Type B pancreatic cell (in vitro differentiated cells): ENCODE data around the gene MAGEL2. TPM values are rescaled to one million over a fixed set of nuclear protein-coding genes. Genes with fewer than 3 reads are reported as not detected.

Experiments used
- DNase-seq: peaks from one replicate; pipeline ENCODE4 v3.0.0; 2021; ENCODE audit warnings: mixed read lengths; ENCODE audit not compliant: unreplicated experiment; ENCODE audit errors: extremely low spot score
- H3K27ac Mint-ChIP-seq: 2 replicates; pipeline ENCODE4 v1.8.0; 2021; ENCODE audit warnings: mild to moderate bottlenecking, mixed read lengths
- H3K27me3 Mint-ChIP-seq: 2 replicates; pipeline ENCODE4 v1.8.0; 2021; ENCODE audit warnings: mixed read lengths
- H3K36me3 Mint-ChIP-seq: 2 replicates; pipeline ENCODE4 v1.8.0; 2021; ENCODE audit warnings: mixed read lengths
- H3K4me1 Mint-ChIP-seq: one replicate; pipeline ENCODE4 v1.8.0; 2021; ENCODE audit warnings: mixed read lengths; ENCODE audit not compliant: unreplicated experiment
- H3K4me3 Mint-ChIP-seq: 2 replicates; pipeline ENCODE4 v1.8.0; 2021; ENCODE audit warnings: mild to moderate bottlenecking, mixed read lengths
- H3K9me3 Mint-ChIP-seq: 2 replicates; pipeline ENCODE4 v1.8.0; 2021; ENCODE audit warnings: mixed read lengths
- CTCF ChIP-seq: fragments of 200-600 bp; sonication (generic); conservative IDR thresholded peaks from 2 replicates; pipeline ENCODE4 v1.5.0; 2021; ENCODE audit warnings: antibody characterized with exemption, mild to moderate bottlenecking
- total RNA-seq: library from RNA; stranded (reverse); gene quantifications from 2 replicates; pipeline ENCODE4 v1.2.1, GENCODE V29; 2021; ENCODE audit warnings: low replicate concordance

MAGEL2 gene
- total RNA-seq, 1 donor from 2014 or later = 8.2 TPM

- Mint-ChIP-seq H3K4me1 (peaks cover 12% of the 10 kb centered on the region), H3K27ac (peak within 1 kb of the TSS; percentile 16), H3K36me3 (peaks cover 3% of the 10 kb centered on the region), H3K27me3 (no peaks in the 10 kb centered on the region), H3K9me3 (peaks cover 6% of the 10 kb centered on the region), H3K4me3 (peak within 1 kb of the TSS; percentile 85)
- no peak for TF ChIP-seq CTCF
- peak; percentile 77 for DNase-seq
Observed at GRCh38 chr15:23687143-23687470, 39.4 kb upstream of the MAGEL2 start, which contains the start of gene NDN. Gene NDN (minus strand): TSS chr15:23687305. CDS start chr15:23687217, 88 bp downstream.

GRCh38 chr15:23686466-23687142 is 38.9 kb upstream of the MAGEL2 start:
- no peak for TF ChIP-seq CTCF
- Mint-ChIP-seq H3K4me3 (peak overlapping the region; percentile 85), H3K27me3 (no peaks in the 10 kb centered on the region), H3K4me1 (peaks cover 12% of the 10 kb centered on the region), H3K27ac (no peak overlapping the region), H3K9me3 (peaks cover 6% of the 10 kb centered on the region), H3K36me3 (peaks cover 3% of the 10 kb centered on the region)
- DNase-seq = peak; percentile 72

GRCh38 chr15:23671481-23671880 is 23.8 kb upstream of the MAGEL2 start:
- H3K4me3 Mint-ChIP-seq = no peak overlapping the region
- no peaks in the 10 kb centered on the region for H3K9me3 Mint-ChIP-seq
- no peak for DNase-seq

GRCh38 chr15:23670970-23671369 is 23.3 kb upstream of the MAGEL2 start:
- Mint-ChIP-seq H3K27ac (no peak overlapping the region), H3K4me1 (no peaks in the 10 kb centered on the region), H3K4me3 (no peak overlapping the region), H3K27me3 (no peaks in the 10 kb centered on the region), H3K9me3 (no peaks in the 10 kb centered on the region), H3K36me3 (no peaks in the 10 kb centered on the region)
- no peak for TF ChIP-seq CTCF
- no peak for DNase-seq

More at GRCh38 chr15:23671481-23671880, 23.8 kb upstream of the MAGEL2 start:
- Mint-ChIP-seq H3K4me1 (no peaks in the 10 kb centered on the region), H3K36me3 (no peaks in the 10 kb centered on the region), H3K27ac (no peak overlapping the region), H3K27me3 (no peaks in the 10 kb centered on the region)
- TF ChIP-seq CTCF = no peak

- H3K9me3 Mint-ChIP-seq = no peaks in the 10 kb centered on the region
- no peaks in the 10 kb centered on the region for H3K36me3 Mint-ChIP-seq
- H3K27me3 Mint-ChIP-seq = no peaks in the 10 kb centered on the region
- no peak for TF ChIP-seq CTCF
- H3K4me3 Mint-ChIP-seq = no peak overlapping the region
- no peaks in the 10 kb centered on the region for H3K4me1 Mint-ChIP-seq
- no peak overlapping the region for H3K27ac Mint-ChIP-seq
- DNase-seq = no peak
Observed at GRCh38 chr15:23663232-23663631, 15.6 kb upstream of the MAGEL2 start.
